ENCODE results near the gene SIPA1L3.

Gene SIPA1L3

GRCh38 chr19:37988758-37989635 is 82.0 kb downstream of the SIPA1L3 start:
- Histone ChIP-seq H3K27ac (ENCODE audit: insufficient read depth in 1 of 2, low read depth in 1 of 2, low read length in 2 of 2, poor library complexity in 1 of 2, severe bottlenecking in 2 of 2) (peak overlapping the region in 1 of 2 experiments; percentile 20), H3K27me3 (replicated peaks in 2 of 5; ENCODE audit: control insufficient read depth in 4 of 5, insufficient read depth in 5 of 5, low read length in 4 of 5) (no peaks in the 10 kb centered on the region), H3K36me3 (ENCODE audit: control insufficient read depth in 4 of 4, insufficient read depth in 4 of 4, low read length in 3 of 4) (peaks cover 0 to 2% (median under 1%) of the 10 kb centered on the region in 4 experiments), H3K4me1 (ENCODE audit: control extremely low read depth in 1 of 4, control insufficient read depth in 4 of 4, insufficient read depth in 4 of 4, low read length in 3 of 4) (peaks cover 3 to 64% (median 39%) of the 10 kb centered on the region in 4 experiments), H3K9me3 (ENCODE audit: control extremely low read depth in 1 of 5, control insufficient read depth in 4 of 5, insufficient read depth in 2 of 5, low read depth in 1 of 5, low read length in 4 of 5) (no peaks in the 10 kb centered on the region), H3K4me3 (ENCODE audit: control insufficient read depth in 1 of 7, extremely low read depth in 1 of 7, insufficient read depth in 4 of 7, low read depth in 2 of 7, low read length in 6 of 7) (no peak overlapping the region)
- WGBS (ENCODE audit: insufficient coverage): 76% methylated on average over 11 of the region's 13 CpGs
- DNase-seq: peak in 2 of 3 donors; percentile 26 to 28
- ChIA-PET POLR2A (no interaction called here), CTCF (interaction anchor here (0.9 to 1.6 kb wide), 3 partner anchors 21 to 87 kb away, joined by 3 read pairs; no protein-coding TSS in a partner anchor)

- Histone ChIP-seq H3K4me1 (ENCODE audit: control extremely low read depth in 1 of 4, control insufficient read depth in 4 of 4, insufficient read depth in 4 of 4, low read length in 3 of 4) (peaks cover 3 to 64% (median 39%) of the 10 kb centered on the region in 4 experiments), H3K9me3 (ENCODE audit: control extremely low read depth in 1 of 5, control insufficient read depth in 4 of 5, insufficient read depth in 2 of 5, low read depth in 1 of 5, low read length in 4 of 5) (no peaks in the 10 kb centered on the region)
- CTCF ChIA-PET: interaction anchor here (0.9 kb wide), 1 partner anchor 22 kb away, joined by 3 read pairs; no protein-coding TSS in a partner anchor
Observed at GRCh38 chr19:37989855-37990254, 82.8 kb downstream of the SIPA1L3 start.

GRCh38 chr19:37990362-37990761 is 83.4 kb downstream of the SIPA1L3 start:
- no peaks in the 10 kb centered on the region for H3K9me3 ChIP-seq (ENCODE audit: control extremely low read depth in 1 of 5, control insufficient read depth in 4 of 5, insufficient read depth in 2 of 5, low read depth in 1 of 5, low read length in 4 of 5)
- CTCF ChIA-PET: interaction anchor here (0.9 kb wide), 1 partner anchor 23 kb away, joined by 3 read pairs; no protein-coding TSS in a partner anchor

More at GRCh38 chr19:37989855-37990254, 82.8 kb downstream of the SIPA1L3 start:
- Histone ChIP-seq H3K36me3 (ENCODE audit: control insufficient read depth in 4 of 4, insufficient read depth in 4 of 4, low read length in 3 of 4) (peaks cover 0 to 9% (median 6%) of the 10 kb centered on the region in 4 experiments), H3K4me3 (ENCODE audit: control insufficient read depth in 1 of 7, extremely low read depth in 1 of 7, insufficient read depth in 4 of 7, low read depth in 2 of 7, low read length in 6 of 7) (no peak overlapping the region), H3K27me3 (replicated peaks in 2 of 5; ENCODE audit: control insufficient read depth in 4 of 5, insufficient read depth in 5 of 5, low read length in 4 of 5) (no peaks in the 10 kb centered on the region), H3K27ac (ENCODE audit: insufficient read depth in 1 of 2, low read depth in 1 of 2, low read length in 2 of 2, poor library complexity in 1 of 2, severe bottlenecking in 2 of 2) (no peak overlapping the region)
- WGBS (ENCODE audit: insufficient coverage): no CpG with 5 or more reads among the region's 7 CpGs
- POLR2A ChIA-PET: no interaction called here
- no peak for DNase-seq

GRCh38 chr19:37991176-37991835 is 84.3 kb downstream of the SIPA1L3 start:
- CTCF ChIA-PET: interaction anchor here (0.6 to 1.3 kb wide), 6 partner anchors 9 to 149 kb away, joined by 3 read pairs; no protein-coding TSS in a partner anchor
- H3K27ac ChIP-seq (ENCODE audit: insufficient read depth in 1 of 2, low read depth in 1 of 2, low read length in 2 of 2, poor library complexity in 1 of 2, severe bottlenecking in 2 of 2): no peak overlapping the region
- no peaks in the 10 kb centered on the region for H3K9me3 ChIP-seq (ENCODE audit: control extremely low read depth in 1 of 5, control insufficient read depth in 4 of 5, insufficient read depth in 2 of 5, low read depth in 1 of 5, low read length in 4 of 5)
- H3K4me1 ChIP-seq (ENCODE audit: control extremely low read depth in 1 of 4, control insufficient read depth in 4 of 4, insufficient read depth in 4 of 4, low read length in 3 of 4): peaks cover 0 to 50% (median 29%) of the 10 kb centered on the region in 4 experiments
- H3K36me3 ChIP-seq (ENCODE audit: control insufficient read depth in 4 of 4, insufficient read depth in 4 of 4, low read length in 3 of 4): peaks cover 0 to 11% (median 7%) of the 10 kb centered on the region in 4 experiments
- H3K4me3 ChIP-seq (ENCODE audit: control insufficient read depth in 1 of 7, extremely low read depth in 1 of 7, insufficient read depth in 4 of 7, low read depth in 2 of 7, low read length in 6 of 7): no peak overlapping the region
- WGBS (ENCODE audit: insufficient coverage): 100% methylated on average over 6 of the region's 10 CpGs
- no peaks in the 10 kb centered on the region for H3K27me3 ChIP-seq (replicated peaks in 2 of 5; ENCODE audit: control insufficient read depth in 4 of 5, insufficient read depth in 5 of 5, low read length in 4 of 5)
- POLR2A ChIA-PET: no interaction called here
- no peak for DNase-seq

More at GRCh38 chr19:37990362-37990761, 83.4 kb downstream of the SIPA1L3 start:
- Histone ChIP-seq H3K27ac (ENCODE audit: insufficient read depth in 1 of 2, low read depth in 1 of 2, low read length in 2 of 2, poor library complexity in 1 of 2, severe bottlenecking in 2 of 2) (no peak overlapping the region), H3K36me3 (ENCODE audit: control insufficient read depth in 4 of 4, insufficient read depth in 4 of 4, low read length in 3 of 4) (peaks cover 0 to 11% (median 7%) of the 10 kb centered on the region in 4 experiments), H3K4me3 (ENCODE audit: control insufficient read depth in 1 of 7, extremely low read depth in 1 of 7, insufficient read depth in 4 of 7, low read depth in 2 of 7, low read length in 6 of 7) (no peak overlapping the region), H3K4me1 (ENCODE audit: control extremely low read depth in 1 of 4, control insufficient read depth in 4 of 4, insufficient read depth in 4 of 4, low read length in 3 of 4) (peaks cover 3 to 60% (median 38%) of the 10 kb centered on the region in 4 experiments), H3K27me3 (replicated peaks in 2 of 5; ENCODE audit: control insufficient read depth in 4 of 5, insufficient read depth in 5 of 5, low read length in 4 of 5) (no peaks in the 10 kb centered on the region)
- POLR2A ChIA-PET: no interaction called here
- DNase-seq: no peak
- WGBS (ENCODE audit: insufficient coverage): 100% methylated on average over 9 of the region's 10 CpGs

GRCh38 chr19:37991841-37992248 is 84.8 kb downstream of the SIPA1L3 start:
- Histone ChIP-seq H3K36me3 (ENCODE audit: control insufficient read depth in 4 of 4, insufficient read depth in 4 of 4, low read length in 3 of 4) (peaks cover 0 to 11% (median 7%) of the 10 kb centered on the region in 4 experiments), H3K27me3 (replicated peaks in 2 of 5; ENCODE audit: control insufficient read depth in 4 of 5, insufficient read depth in 5 of 5, low read length in 4 of 5) (no peaks in the 10 kb centered on the region), H3K4me1 (ENCODE audit: control extremely low read depth in 1 of 4, control insufficient read depth in 4 of 4, insufficient read depth in 4 of 4, low read length in 3 of 4) (peaks cover 0 to 45% (median 24%) of the 10 kb centered on the region in 4 experiments), H3K9me3 (ENCODE audit: control extremely low read depth in 1 of 5, control insufficient read depth in 4 of 5, insufficient read depth in 2 of 5, low read depth in 1 of 5, low read length in 4 of 5) (no peaks in the 10 kb centered on the region), H3K4me3 (ENCODE audit: control insufficient read depth in 1 of 7, extremely low read depth in 1 of 7, insufficient read depth in 4 of 7, low read depth in 2 of 7, low read length in 6 of 7) (no peak overlapping the region), H3K27ac (ENCODE audit: insufficient read depth in 1 of 2, low read depth in 1 of 2, low read length in 2 of 2, poor library complexity in 1 of 2, severe bottlenecking in 2 of 2) (no peak overlapping the region)
- POLR2A ChIA-PET: interaction anchor here (0.7 kb wide), 1 partner anchor 12 kb away, joined by 3 read pairs; no protein-coding TSS in a partner anchor
- WGBS (ENCODE audit: insufficient coverage): 68% methylated on average over 3 of the region's 4 CpGs
- CTCF ChIA-PET: interaction anchor here (0.6 to 1.5 kb wide), 7 partner anchors 9 to 149 kb away, joined by 3 read pairs; no protein-coding TSS in a partner anchor
- no peak for DNase-seq

GRCh38 chr19:37992761-37993160 is 85.8 kb downstream of the SIPA1L3 start:
- ChIA-PET CTCF (interaction anchor here (1.2 to 1.5 kb wide), 4 partner anchors 11 to 44 kb away, joined by 3 to 5 read pairs (median 3); no protein-coding TSS in a partner anchor), POLR2A (interaction anchor here (0.6 kb wide), 1 partner anchor 64 kb away, joined by 3 read pairs; no protein-coding TSS in a partner anchor)
- 96% methylated on average over 8 of the region's 9 CpGs for WGBS (ENCODE audit: insufficient coverage)
- H3K4me3 ChIP-seq (ENCODE audit: control insufficient read depth in 1 of 7, extremely low read depth in 1 of 7, insufficient read depth in 4 of 7, low read depth in 2 of 7, low read length in 6 of 7): no peak overlapping the region
- no peak for DNase-seq
- no peaks in the 10 kb centered on the region for H3K9me3 ChIP-seq (ENCODE audit: control extremely low read depth in 1 of 5, control insufficient read depth in 4 of 5, insufficient read depth in 2 of 5, low read depth in 1 of 5, low read length in 4 of 5)
- no peak overlapping the region for H3K27ac ChIP-seq (ENCODE audit: insufficient read depth in 1 of 2, low read depth in 1 of 2, low read length in 2 of 2, poor library complexity in 1 of 2, severe bottlenecking in 2 of 2)
- peaks cover 0 to 11% (median 7%) of the 10 kb centered on the region in 4 experiments for H3K36me3 ChIP-seq (ENCODE audit: control insufficient read depth in 4 of 4, insufficient read depth in 4 of 4, low read length in 3 of 4)
- peaks cover 0 to 36% (median 17%) of the 10 kb centered on the region in 4 experiments for H3K4me1 ChIP-seq (ENCODE audit: control extremely low read depth in 1 of 4, control insufficient read depth in 4 of 4, insufficient read depth in 4 of 4, low read length in 3 of 4)
- H3K27me3 ChIP-seq (replicated peaks in 2 of 5; ENCODE audit: control insufficient read depth in 4 of 5, insufficient read depth in 5 of 5, low read length in 4 of 5): no peaks in the 10 kb centered on the region

All from common myeloid progenitor, CD34-positive (primary cell).